ENCODE data around the gene COPS4. TPM values are rescaled to one million over a fixed set of nuclear protein-coding genes. Genes with fewer than 3 reads are reported as not detected.

Gene COPS4
- total and polyA plus RNA-seq, 10 of the 15 experiments (the other 5 are each of a cell fraction or from before 2014, with no cell fraction given) = 34.2 to 159 (median 66.7) TPM

DNA sequence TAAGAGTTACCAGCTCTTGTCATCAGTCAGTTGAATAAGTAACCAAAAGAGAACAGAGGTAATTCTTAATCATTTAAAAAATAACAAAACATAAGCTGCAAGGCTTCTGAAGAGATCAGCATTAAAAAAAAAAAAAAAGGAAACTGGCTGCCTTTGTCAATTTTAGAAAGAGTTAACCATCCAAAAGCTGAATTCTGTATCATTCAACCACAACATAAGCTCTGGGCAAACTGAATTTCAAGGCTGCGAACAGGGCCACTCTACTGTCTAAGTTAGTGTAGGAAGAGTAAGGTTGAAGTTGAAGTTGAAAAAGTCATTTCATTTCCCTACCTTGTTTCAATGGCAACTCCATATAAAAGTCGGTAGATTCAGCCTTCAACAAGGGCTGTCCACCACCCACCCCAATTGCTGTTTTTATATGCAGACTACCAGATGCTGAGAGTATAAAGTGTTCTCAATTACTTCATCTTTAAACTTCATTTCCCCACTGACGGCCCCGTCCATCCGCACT lies 23.2 kb upstream of the COPS4 start:
- RAD21 ChIA-PET (ENCODE audit: unreplicated experiment) = interaction anchor here (0.7 to 6.5 kb wide), 20 partner anchors 12 to 407 kb away, joined by 3 to 68 read pairs (median 5); partner anchors contain the start of genes COPS4, COQ2 and THAP9
- peak; percentile 1; the same call in 1 of the 3 replicates for ATAC-seq

More for the DNA sequence above, 23.2 kb upstream of the COPS4 start:
- Histone ChIP-seq H3K9me3 (replicated peaks; ENCODE audit: control insufficient read depth, insufficient read depth, low read length) (no peaks in the 10 kb centered on the region), H3K27me3 (replicated peaks in 1 of 2; ENCODE audit: control insufficient read depth in 2 of 2, insufficient read depth in 2 of 2, low read length in 1 of 2) (no peaks in the 10 kb centered on the region), H3K4me3 (peak overlapping the region; percentile 76), H3K36me3 (ENCODE audit: control insufficient read depth in 2 of 2, insufficient read depth in 2 of 2, low read length in 1 of 2) (no peaks in the 10 kb centered on the region), H4K20me1 (ENCODE audit: control insufficient read depth, insufficient read depth) (no peaks in the 10 kb centered on the region), H3K4me2 (ENCODE audit: control insufficient read depth, insufficient read depth) (peak overlapping the region; percentile 91), H3K9ac (ENCODE audit: control insufficient read depth, insufficient read depth, low read length) (peak overlapping the region; percentile 63), H3K79me2 (ENCODE audit: control insufficient read depth, insufficient read depth, low read length) (peaks cover 53% of the 10 kb centered on the region), H3K27ac (ENCODE audit: control insufficient read depth, insufficient read depth) (peak overlapping the region; percentile 45), H2AFZ (ENCODE audit: control insufficient read depth, low read depth, low read length) (peak overlapping the region; percentile 58), H3K4me1 (ENCODE audit: control insufficient read depth, insufficient read depth, low read length) (no peaks in the 10 kb centered on the region)
- BruUV-seq (replicated peaks) = no TSS peak
- WGBS (ENCODE audit: insufficient coverage, insufficient replicate concordance, low lambda C conversion rate, missing lambda C conversion rate) = 0% methylated on average over 5 of the region's 5 CpGs
- DNase-seq (ENCODE audit: low read depth, low spot score) (no peak), FAIRE-seq (no peak)
- intact Hi-C loops (cut with micrococcal nuclease; ENCODE audit: unreplicated experiment) = loop anchor here (2.0 to 10.0 kb wide), 4 partner anchors 23 to 577 kb away; partner anchors contain the start of genes ENOPH1, HNRNPDL and THAP9
- ChIA-PET CTCF (interaction anchor here (0.6 to 2.0 kb wide), 9 partner anchors 23 to 270 kb away, joined by 3 to 27 read pairs (median 5); partner anchors contain the start of genes COPS4 and THAP9), POLR2A (interaction anchor here (0.6 to 3.3 kb wide), 17 partner anchors 9 to 570 kb away, joined by 3 to 27 read pairs (median 5); partner anchors contain the start of genes COPS4 and THAP9), SMC1A (ENCODE audit: uncharacterized antibody, unreplicated experiment) (interaction anchor here (0.6 to 3.9 kb wide), 33 partner anchors 19 to 638 kb away, joined by 3 to 33 read pairs (median 4); partner anchors contain the start of genes COPS4, HNRNPD, SCD5 and SEC31A)
- no peak for TF ChIP-seq HDAC6 (IDR thresholded peaks at IDR 0.05; ENCODE audit: unreplicated experiment)
- no peak for TF ChIP-seq TBL1XR1 (IDR thresholded peaks at IDR 0.05; ENCODE audit: low read depth, low read length)
- TF ChIP-seq MTA2 (IDR thresholded peaks at IDR 0.05; ENCODE audit: low read depth) = no peak
- no peak for TF ChIP-seq CEBPB (IDR thresholded peaks at IDR 0.05; ENCODE audit: borderline replicate concordance in 1 of 2, low read depth in 2 of 2, low read length in 2 of 2)
- no peak for TF ChIP-seq IRF5 (IDR thresholded peaks at IDR 0.05; ENCODE audit: borderline replicate concordance)
- TF ChIP-seq FOXK2 (IDR thresholded peaks at IDR 0.05) = no peak
- no peak for TF ChIP-seq BCLAF1 (IDR thresholded peaks at IDR 0.05)
- TF ChIP-seq, protein P1, sequence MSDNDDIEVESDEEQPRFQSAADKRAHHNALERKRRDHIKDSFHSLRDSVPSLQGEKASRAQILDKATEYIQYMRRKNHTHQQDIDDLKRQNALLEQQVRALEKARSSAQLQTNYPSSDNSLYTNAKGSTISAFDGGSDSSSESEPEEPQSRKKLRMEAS (IDR thresholded peaks at IDR 0.05; ENCODE audit: low read depth, low read length) = no peak
- TF ChIP-seq MYC (IDR thresholded peaks at IDR 0.05; ENCODE audit: insufficient read depth, insufficient read length, insufficient replicate concordance, low read length, severe bottlenecking) = no peak
- no peak for TF ChIP-seq CREB1 (IDR thresholded peaks at IDR 0.05; ENCODE audit: low read depth)
- in situ Hi-C loops (cut with MboI) = loop anchor here (5.0 kb wide), 1 partner anchor 119 kb away; the partner anchor contains the start of gene SEC31A

All from GM12878 (cell line).